Ishikawa (cell line): Measurements from ENCODE around the gene SIM2.

Experiments
- CEBPB ChIP-seq: IDR thresholded peaks from 2 replicates; pipeline ENCODE4 v1.6.1; 2012
- CREB1 ChIP-seq: IDR thresholded peaks from 2 replicates; pipeline ENCODE4 v1.6.1; 2012; ENCODE audit warnings: low read depth
- EGR1 ChIP-seq: IDR thresholded peaks from 2 replicates; pipeline ENCODE4 v1.6.1; 2012
- EP300 ChIP-seq: IDR thresholded peaks from 2 replicates; pipeline ENCODE4 v1.6.1; 2012; ENCODE audit warnings: borderline replicate concordance
- FOXM1 ChIP-seq: IDR thresholded peaks from 2 replicates; pipeline ENCODE4 v1.6.1; 2012; ENCODE audit warnings: low read depth, borderline replicate concordance
- MAX ChIP-seq: IDR thresholded peaks from 2 replicates; pipeline ENCODE4 v1.6.1; 2012
- NFIC ChIP-seq: IDR thresholded peaks from 2 replicates; pipeline ENCODE4 v1.6.1; 2012
- RAD21 ChIP-seq: IDR thresholded peaks from 2 replicates; pipeline ENCODE4 v1.6.1; 2012; ENCODE audit warnings: low read depth
- REST ChIP-seq: IDR thresholded peaks from 2 replicates; pipeline ENCODE4 v1.6.1; 2012; ENCODE audit warnings: low read depth, mild to moderate bottlenecking
- TAF1 ChIP-seq: IDR thresholded peaks from 2 replicates; pipeline ENCODE4 v1.6.1; 2012; ENCODE audit warnings: low read depth, mild to moderate bottlenecking
- TCF12 ChIP-seq: IDR thresholded peaks from 2 replicates; pipeline ENCODE4 v1.6.1; 2012; ENCODE audit warnings: low read depth
- TEAD4 ChIP-seq: IDR thresholded peaks from 2 replicates; pipeline ENCODE4 v1.6.1; 2012
- USF1 ChIP-seq: IDR thresholded peaks from 2 replicates; pipeline ENCODE4 v1.6.1; 2012
- YY1 ChIP-seq: IDR thresholded peaks from 2 replicates; pipeline ENCODE4 v1.6.1; 2012; ENCODE audit warnings: low read depth
- ZBTB7A ChIP-seq: IDR thresholded peaks from 2 replicates; pipeline ENCODE4 v1.6.1; 2012; ENCODE audit warnings: low read depth

SIM2 gene

GRCh38 chr21:36744190-36744559, 45.3 kb downstream of the SIM2 start:
- TF ChIP-seq USF1 = no peak
- TF ChIP-seq FOXM1 = no peak
- TF ChIP-seq EGR1 = no peak
- no peak for TF ChIP-seq CEBPB
- no peak for TF ChIP-seq EP300

- TF ChIP-seq NFIC (peak; percentile 64), USF1 (no peak)
These were observed 45.8 kb downstream of the SIM2 start for GRCh38 chr21:36744560-36745231.

GRCh38 chr21:36745459-36745858, 46.5 kb downstream of the SIM2 start:
- TF ChIP-seq RAD21 = no peak
- TF ChIP-seq CEBPB = no peak
- no peak for TF ChIP-seq TEAD4
- TF ChIP-seq TAF1 = no peak
- TF ChIP-seq NFIC = no peak
- no peak for TF ChIP-seq EGR1
- no peak for TF ChIP-seq REST
- no peak for TF ChIP-seq EP300
- no peak for TF ChIP-seq TCF12
- no peak for TF ChIP-seq CREB1
- no peak for TF ChIP-seq ZBTB7A
- TF ChIP-seq YY1 = no peak
- no peak for TF ChIP-seq USF1
- no peak for TF ChIP-seq MAX
- no peak for TF ChIP-seq FOXM1

GRCh38 chr21:36747041-36747814, 48.3 kb downstream of the SIM2 start:
- TF ChIP-seq USF1 (no peak), EGR1 (peak; percentile 93), ZBTB7A (peak; percentile 66)

- TF ChIP-seq MAX (peak; percentile 44; the same call in 1 of the 2 replicates), REST (no peak), TEAD4 (no peak), CREB1 (no peak), YY1 (no peak), EGR1 (no peak), EP300 (no peak), RAD21 (peak; percentile 32; the same call in 1 of the 2 replicates), USF1 (no peak), TAF1 (no peak)
These were observed 49.0 kb downstream of the SIM2 start for GRCh38 chr21:36747815-36748383.
